Right lobe of liver (tissue), 6 donors: ENCODE data around the gene PGC. TPM values are rescaled to one million over a fixed set of nuclear protein-coding genes. Genes with fewer than 3 reads are reported as not detected.

Experiments used
- ATAC-seq, 4 donors: fragments of 200-7000 bp; cut with Tn5 transposase; one replicate each; pipeline ENCODE4 v1.9.1; 2020; ENCODE audit warnings: mild to moderate bottlenecking in 4 of 4, moderate library complexity in 4 of 4
- DNase-seq, 3 donors: peaks; one replicate each; pipeline ENCODE4 v3.0.0-alpha.2; 2020
- H3K27ac ChIP-seq, 3 donors: fragments of 200-600 bp; one replicate each; pipeline ENCODE4 v1.8.0; 2022
- H3K27me3 ChIP-seq, 2 donors: fragments of 200-600 bp; one replicate each; pipeline ENCODE4 v1.8.0; 2022
- H3K36me3 ChIP-seq, 4 donors: fragments of 200-600 bp; sonication (generic) in 1 of 4; one replicate each; pipeline versions ENCODE4 v1.5.1 to v1.8.0; 2017 to 2022; ENCODE audit warnings: control low read depth in 1 of 4
- H3K4me1 ChIP-seq, 4 donors: fragments of 200-600 bp; sonication (generic) in 1 of 4; one replicate each; pipeline versions ENCODE4 v1.5.1 to v1.8.0; 2017 to 2022; ENCODE audit warnings: control low read depth in 1 of 4
- H3K4me3 ChIP-seq, 3 donors: fragments of 200-600 bp; one replicate each; pipeline ENCODE4 v1.8.0; 2022
- H3K9me3 ChIP-seq, 4 donors: fragments of 200-600 bp; sonication (generic) in 1 of 4; one replicate each; pipeline versions ENCODE4 v1.5.1 to v1.8.0; 2017 to 2022; ENCODE audit warnings: control low read depth in 1 of 4
- CTCF ChIP-seq, 4 donors: fragments of 200-600 bp in 3 of 4; fragments of 450-650 bp in 1 of 4; IDR thresholded peaks; one replicate each; pipeline versions ENCODE4 v1.5.1 to v1.8.0; 2016 to 2022; ENCODE audit warnings: antibody characterized with exemption in 4 of 4, mild to moderate bottlenecking in 2 of 4
- POLR2A ChIP-seq: fragments of 450-650 bp; IDR thresholded peaks from one replicate; pipeline ENCODE4 v1.6.1; 2017; ENCODE audit warnings: antibody characterized with exemption, mild to moderate bottlenecking
- WGBS: methylation state at CpG from one replicate; pipeline ENCODE4 v1.1.6; 2018; ENCODE audit warnings: low coverage, low lambda C conversion rate; ENCODE audit not compliant: insufficient coverage; ENCODE audit errors: missing lambda C conversion rate; 5-methylcytosine and 5-hydroxymethylcytosine counted together
- intact Hi-C, 2 donors: fragments of 100-400 bp; cut with DNase I; formaldehyde crosslinking; loops; one replicate each; pipeline versions ENCODE4 v1.11.2 to v1.14.1; 2022
- total RNA-seq, 6 experiments: library from RNA; depleted of rRNA in 2 of 6; stranded (reverse); fragments of >200 nt in 2 of 6; fragmentation: NEBNext Ultra II Directional in 3 of 6; extraction: Animal tissue kit (Norgen Biotek cat#: 25700) in 3 of 6; gene quantifications; one replicate each; pipeline versions ENCODE4 v1.1.0 to v1.2.4, GENCODE V29; 2016 to 2023
- donor health status: DM: no; HTN: yes; CAD: no.
- donor health status: DM: no; HTN: no; CAD: no.
- donor health status: DM: no; HTN: no; CAD: no.
- donor health status: DM: no; HTN: yes; CAD: no.
- donor health status: DM: no; HTN: yes; CAD: no.

The PGC gene
- total RNA-seq, 6 experiments from 2014 or later: 0.31 TPM; not detected in 5

- ATAC-seq (no peak), DNase-seq (peak in 1 of 3 donors; percentile 43)
- H3K9me3 ChIP-seq: no peaks in the 10 kb centered on the region
- intact Hi-C loops: no loop called here
- H3K36me3 ChIP-seq: no peaks in the 10 kb centered on the region
- H3K4me1 ChIP-seq: no peaks in the 10 kb centered on the region
- no peak overlapping the region for H3K4me3 ChIP-seq
- 100% methylated on average over 1 of the region's 13 CpGs for WGBS
- H3K27ac ChIP-seq: no peak overlapping the region
- no peak for TF ChIP-seq POLR2A
- TF ChIP-seq CTCF (IDR thresholded peaks at IDR 0.05): no peak
- H3K27me3 ChIP-seq: no peaks in the 10 kb centered on the region
These were observed 6.6 kb downstream of the PGC start for GRCh38 chr6:41740366-41741162.

- Histone ChIP-seq H3K27ac (no peak overlapping the region), H3K27me3 (no peaks in the 10 kb centered on the region), H3K4me3 (no peak overlapping the region), H3K9me3 (no peaks in the 10 kb centered on the region), H3K36me3 (no peaks in the 10 kb centered on the region), H3K4me1 (no peaks in the 10 kb centered on the region)
- intact Hi-C loops: no loop called here
- ATAC-seq (no peak), DNase-seq (no peak)
- no peak for TF ChIP-seq CTCF (IDR thresholded peaks at IDR 0.05)
- TF ChIP-seq POLR2A: no peak
- WGBS: 40% methylated on average over 3 of the region's 4 CpGs
These were observed 8.2 kb downstream of the PGC start for GRCh38 chr6:41739041-41739440.

- no peak for TF ChIP-seq POLR2A
- H3K27me3 ChIP-seq: no peaks in the 10 kb centered on the region
- WGBS: 100% methylated on average over 5 of the region's 6 CpGs
- H3K27ac ChIP-seq: no peak overlapping the region
- H3K4me1 ChIP-seq: no peaks in the 10 kb centered on the region
- intact Hi-C loops: no loop called here
- no peak for ATAC-seq
- no peak overlapping the region for H3K4me3 ChIP-seq
- DNase-seq: no peak
- no peaks in the 10 kb centered on the region for H3K36me3 ChIP-seq
- no peaks in the 10 kb centered on the region for H3K9me3 ChIP-seq
These were observed 9.5 kb downstream of the PGC start for GRCh38 chr6:41737591-41738130.

DNA sequence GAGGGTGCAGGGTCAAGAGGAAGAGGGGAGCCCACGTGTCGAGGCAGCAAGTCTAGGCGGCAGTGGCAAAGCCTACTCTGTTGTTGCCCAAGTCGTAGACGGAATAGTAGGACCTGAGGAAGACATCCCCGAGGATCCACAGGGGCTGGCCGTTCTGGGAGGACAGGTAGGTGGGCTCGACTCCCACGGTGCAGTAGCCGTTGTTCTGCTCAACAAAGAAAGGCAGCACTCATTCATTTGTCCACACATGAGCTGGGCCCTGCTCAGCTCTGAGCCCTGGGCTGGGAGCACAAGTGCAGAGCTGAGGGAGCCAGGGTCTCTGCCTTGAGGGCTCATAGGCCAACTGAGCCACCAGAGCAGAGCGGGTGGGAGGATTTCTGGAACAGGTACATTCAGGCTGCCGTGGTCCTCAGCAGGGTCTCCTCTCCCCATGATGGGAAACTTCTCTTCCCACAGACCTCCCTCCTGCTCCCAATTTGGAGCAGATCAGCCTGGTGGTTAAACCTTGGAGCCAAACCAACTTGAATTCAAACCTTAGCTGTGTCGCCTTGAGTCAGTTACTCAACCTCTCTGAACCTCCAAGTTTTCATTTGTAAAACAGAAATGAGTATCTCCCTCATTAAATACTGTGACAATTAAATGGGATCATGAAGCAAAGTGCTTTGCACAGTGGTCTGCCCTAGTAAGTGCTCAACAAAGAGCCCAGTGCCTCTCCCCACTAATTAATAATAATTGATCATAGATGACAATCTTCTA is 10.2 kb downstream of the PGC start:
- Histone ChIP-seq H3K27me3 (no peaks in the 10 kb centered on the region), H3K27ac (no peak overlapping the region), H3K4me3 (no peak overlapping the region), H3K36me3 (no peaks in the 10 kb centered on the region), H3K4me1 (no peaks in the 10 kb centered on the region), H3K9me3 (no peaks in the 10 kb centered on the region)
- DNase-seq (no peak), ATAC-seq (no peak)
- intact Hi-C loops: no loop called here
- 41% methylated on average over 2 of the region's 13 CpGs for WGBS
- no peak for TF ChIP-seq POLR2A
- no peak for TF ChIP-seq CTCF (IDR thresholded peaks at IDR 0.05)
